HepG2 (cell line): ENCODE measurements around the gene INHA. TPM values are rescaled to one million over a fixed set of nuclear protein-coding genes. Genes with fewer than 3 reads are reported as not detected.

Experiments used
- ATF7-NPFF ChIP-seq: sonication (generic); formaldehyde crosslinking; IDR thresholded peaks from 2 replicates; pipeline ENCODE4 v1.8.1; 2023; ENCODE audit warnings: mild to moderate bottlenecking, low read depth, missing genetic modification reagents, moderate library complexity
- DZIP1 ChIP-seq: sonication (generic); formaldehyde crosslinking; IDR thresholded peaks from 2 replicates; pipeline ENCODE4 v1.5.0; 2020; ENCODE audit warnings: mild to moderate bottlenecking, missing genetic modification reagents
- E2F2 ChIP-seq: sonication (generic); formaldehyde crosslinking; IDR thresholded peaks from 2 replicates; pipeline ENCODE4 v1.4.0; 2020; ENCODE audit warnings: missing genetic modification reagents, borderline replicate concordance
- EEA1 ChIP-seq: sonication (generic); formaldehyde crosslinking; IDR thresholded peaks from 2 replicates; pipeline ENCODE4 v1.5.1; 2020; ENCODE audit warnings: mild to moderate bottlenecking, missing genetic modification reagents, borderline replicate concordance
- EED ChIP-seq: sonication (generic); formaldehyde crosslinking; IDR thresholded peaks from 2 replicates; pipeline ENCODE4 v1.5.0; 2020; ENCODE audit warnings: mild to moderate bottlenecking, missing genetic modification reagents
- ESRRA ChIP-seq: sonication (generic); formaldehyde crosslinking; IDR thresholded peaks from 2 replicates; pipeline ENCODE4 v1.5.1; 2020; ENCODE audit warnings: mild to moderate bottlenecking, low read depth, missing genetic modification reagents
- ETV5 ChIP-seq: IDR thresholded peaks from 2 replicates; pipeline ENCODE4 v1.6.1; 2018; ENCODE audit warnings: missing biosample characterization, missing genetic modification reagents, inconsistent platforms, borderline replicate concordance
- HDAC1 ChIP-seq: sonication (generic); formaldehyde crosslinking; IDR thresholded peaks from 2 replicates; pipeline ENCODE4 v1.5.1; 2020; ENCODE audit warnings: mild to moderate bottlenecking, missing genetic modification reagents
- KAT2B ChIP-seq: fragments of 150-350 bp; IDR thresholded peaks from 2 replicates; pipeline ENCODE4 v1.6.1; 2014; ENCODE audit warnings: low read depth, low read length, borderline replicate concordance
- NKX3-1 ChIP-seq: sonication (generic); formaldehyde crosslinking; IDR thresholded peaks from 2 replicates; pipeline ENCODE4 v1.5.0; 2020; ENCODE audit warnings: missing genetic modification reagents
- SETDB1 ChIP-seq: sonication (generic); formaldehyde crosslinking; IDR thresholded peaks from 2 replicates; pipeline ENCODE4 v1.5.1; 2020; ENCODE audit warnings: missing genetic modification reagents, mild to moderate bottlenecking, borderline replicate concordance
- SRSF4 ChIP-seq: fragments of 200-400 bp; formaldehyde crosslinking; IDR thresholded peaks from one replicate; pipeline ENCODE4 v1.6.1; 2018; ENCODE audit warnings: mild to moderate bottlenecking, low read depth, low read length, moderate library complexity; ENCODE audit not compliant: poor library complexity, severe bottlenecking
- YEATS4 ChIP-seq: sonication (generic); formaldehyde crosslinking; IDR thresholded peaks from 2 replicates; pipeline ENCODE4 v1.4.0; 2020; ENCODE audit warnings: missing genetic modification reagents, borderline replicate concordance
- ZBTB42 ChIP-seq: sonication (generic); formaldehyde crosslinking; IDR thresholded peaks from 2 replicates; pipeline ENCODE4 v1.5.0; 2020; ENCODE audit warnings: mild to moderate bottlenecking, missing genetic modification reagents
- ZNF224 ChIP-seq: sonication (generic); formaldehyde crosslinking; IDR thresholded peaks from 2 replicates; pipeline ENCODE4 v1.5.0; 2020; ENCODE audit warnings: mild to moderate bottlenecking, missing genetic modification reagents
- ZNF230 ChIP-seq: sonication (generic); formaldehyde crosslinking; IDR thresholded peaks from 2 replicates; pipeline ENCODE4 v1.4.0; 2020; ENCODE audit warnings: mild to moderate bottlenecking, missing genetic modification reagents
- ZNF263 ChIP-seq: sonication (generic); formaldehyde crosslinking; IDR thresholded peaks from 2 replicates; pipeline ENCODE4 v1.4.0; 2020; ENCODE audit warnings: missing genetic modification reagents
- ZNF563 ChIP-seq: sonication (generic); formaldehyde crosslinking; IDR thresholded peaks from 2 replicates; pipeline ENCODE4 v1.8.0; 2022; ENCODE audit warnings: mild to moderate bottlenecking, moderate library complexity, missing genetic modification reagents
- ZNF616 ChIP-seq: sonication (generic); formaldehyde crosslinking; IDR thresholded peaks from 2 replicates; pipeline ENCODE4 v1.5.0; 2020; ENCODE audit warnings: low read depth, mild to moderate bottlenecking, missing genetic modification reagents
- ZNF639 ChIP-seq: conservative IDR thresholded peaks from 2 replicates; pipeline ENCODE4 v1.6.1; 2018; ENCODE audit warnings: missing genetic modification reagents
- ZNF672 ChIP-seq: sonication (generic); formaldehyde crosslinking; IDR thresholded peaks from 2 replicates; pipeline ENCODE4 v1.8.1; 2022; ENCODE audit warnings: missing genetic modification reagents
- ZNF737 ChIP-seq: sonication (generic); formaldehyde crosslinking; IDR thresholded peaks from 2 replicates; pipeline ENCODE4 v1.5.0; 2020; ENCODE audit warnings: missing genetic modification reagents, mild to moderate bottlenecking, borderline replicate concordance
- ZNF83 ChIP-seq: sonication (generic); formaldehyde crosslinking; IDR thresholded peaks from 2 replicates; pipeline ENCODE4 v1.4.0; 2020; ENCODE audit warnings: missing genetic modification reagents, mild to moderate bottlenecking, borderline replicate concordance
- ZSCAN20 ChIP-seq: sonication (generic); formaldehyde crosslinking; IDR thresholded peaks from 2 replicates; pipeline ENCODE4 v1.4.0; 2020; ENCODE audit warnings: missing genetic modification reagents, mild to moderate bottlenecking, borderline replicate concordance
- polyA plus RNA-seq, 8 experiments: library from polyadenylated mRNA; depleted of rRNA in 3 of 8; stranded (reverse) in 7 of 8; unstranded in 1 of 8; fragments of >200 nt; fragmentation: Illumina TruSeq in 4 of 8; extraction: Trizol in 4 of 8; gene quantifications; 2 replicates each; pipeline versions ENCODE4 v1.2.1 to v1.2.3, GENCODE V29; 2011 to 2016; ENCODE audit warnings: low read depth in 4 of 8, missing spikeins in 1 of 8, mixed read lengths in 1 of 8; ENCODE audit not compliant: insufficient read depth in 1 of 8
- total RNA-seq, 5 experiments: library from RNA; depleted of rRNA; stranded (reverse); fragments of >200 nt; fragmentation: Illumina TruSeq; extraction: Trizol; gene quantifications; 2 replicates each; pipeline ENCODE4 v1.2.3, GENCODE V29; 2016; ENCODE audit warnings: low read depth in 1 of 5

INHA gene
- total and polyA plus RNA-seq, 2 of the 13 experiments (the other 11 are each of a cell fraction or from before 2014, with no cell fraction given) = 4.1 to 15.2 TPM

- TF ChIP-seq ZNF563 (CRISPR knock-in tag) = peak; percentile 84
- TF ChIP-seq ZSCAN20 (CRISPR knock-in tag) = no peak
- TF ChIP-seq SRSF4 = peak; percentile 38
- TF ChIP-seq ETV5 (CRISPR knock-in tag) = peak; percentile 76
- TF ChIP-seq DZIP1 (CRISPR knock-in tag) = peak; percentile 1; the same call in 1 of the 2 replicates
- TF ChIP-seq ZBTB42 (CRISPR knock-in tag) = 0 out of 2 replicates have a peak, but pooled peaks have one; percentile 0
- TF ChIP-seq ESRRA (CRISPR knock-in tag) = no peak
- 0 out of 2 replicates have a peak, but pooled peaks have one; percentile 44 for TF ChIP-seq ZNF737 (CRISPR knock-in tag)
- 0 out of 2 replicates have a peak, but pooled peaks have one; percentile 11 for TF ChIP-seq ZNF616 (CRISPR knock-in tag)
- peak; percentile 33; the same call in 1 of the 2 replicates for TF ChIP-seq ZNF230
- TF ChIP-seq ZNF83 = 0 out of 2 replicates have a peak, but pooled peaks have one; percentile 24
- TF ChIP-seq NKX3-1 = peak; percentile 33; the same call in 1 of the 2 replicates
- peak; percentile 83 for TF ChIP-seq YEATS4 (CRISPR knock-in tag)
- TF ChIP-seq HDAC1 (CRISPR knock-in tag) = 0 out of 2 replicates have a peak, but pooled peaks have one; percentile 15
- no peak for TF ChIP-seq ZNF224
- peak; percentile 38; the same call in 1 of the 2 replicates for TF ChIP-seq E2F2 (CRISPR knock-in tag)
- TF ChIP-seq ZNF263 = 0 out of 2 replicates have a peak, but pooled peaks have one; percentile 17
- TF ChIP-seq ZNF672 (CRISPR knock-in tag) = no peak
- TF ChIP-seq KAT2B = no peak
- peak; percentile 95 for TF ChIP-seq EEA1
- peak; percentile 49; the same call in 1 of the 2 replicates for TF ChIP-seq ATF7-NPFF
- 0 out of 2 replicates have a peak, but pooled peaks have one; percentile 36 for TF ChIP-seq EED
- no peak for TF ChIP-seq ZNF639 (CRISPR knock-in tag)
- TF ChIP-seq SETDB1 (CRISPR knock-in tag) = no peak
Observed at GRCh38 chr2:219542931-219543595, 29.0 kb upstream of the INHA start (continued).
